Right lung (tissue), 5 donors: Measurements from ENCODE around the gene PNPLA2. TPM values are rescaled to one million over a fixed set of nuclear protein-coding genes. Genes with fewer than 3 reads are reported as not detected.
A peak's percentile ranks its signal among the peaks of the same experiment; 100 is the strongest.

Experiments used
- DNase-seq, 2 donors: peaks; one replicate each; pipeline ENCODE4 v3.0.0-alpha.2; 2013
- polyA plus RNA-seq, 5 donors: library from polyadenylated mRNA; unstranded; fragments of 120-200 nt; gene quantifications; one replicate each; pipeline versions ENCODE4 v1.2.1 to v1.2.3, GENCODE V29; 2013; ENCODE audit warnings: inconsistent platforms in 1 of 5, low replicate concordance in 1 of 5; ENCODE audit not compliant: insufficient read length in 5 of 5, insufficient read depth in 1 of 5

PNPLA2 gene
- polyA plus RNA-seq, 5 donors: 23.4 to 54.7 (median 38.0) TPM

DNA sequence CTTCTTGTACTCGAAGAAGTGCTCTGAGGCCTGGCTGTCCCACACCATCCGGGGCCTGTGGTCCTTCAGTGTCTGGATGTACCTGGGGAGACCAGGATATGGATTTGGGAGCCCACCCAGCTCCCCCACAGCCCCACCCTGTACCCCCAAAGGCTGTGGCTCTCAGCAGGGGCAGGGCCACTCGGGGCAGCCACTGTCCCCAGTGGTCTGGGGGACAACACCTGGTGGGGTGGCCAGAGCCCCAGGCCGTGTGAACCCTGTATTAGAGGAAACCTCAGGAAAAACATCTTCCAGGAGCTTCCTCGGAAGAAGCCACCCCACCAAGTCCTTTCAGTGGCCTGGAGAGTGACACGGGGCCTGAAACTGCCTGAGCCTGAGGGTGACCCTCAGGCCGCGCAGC lies 51.7 kb downstream of the PNPLA2 start:
- no peak for DNase-seq

DNA sequence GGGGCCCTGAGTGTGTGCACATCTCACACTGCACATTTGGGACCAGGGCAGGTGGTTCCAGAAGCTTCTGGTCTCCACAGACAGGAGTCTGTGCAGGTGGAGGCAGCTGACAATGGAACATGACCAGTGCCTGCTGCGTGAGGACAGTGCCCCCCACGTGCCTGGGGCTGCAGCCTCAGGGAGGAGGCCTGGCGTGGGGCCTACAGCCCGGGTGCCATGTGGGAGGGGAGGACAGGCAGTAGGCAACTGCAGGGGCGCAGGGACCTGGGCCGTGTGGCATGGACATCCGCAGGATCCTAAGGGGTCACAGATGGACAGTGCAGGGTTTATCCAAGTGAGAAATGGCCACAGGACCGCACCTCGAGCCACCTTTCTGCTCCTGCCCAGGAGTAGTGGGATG lies 52.8 kb downstream of the PNPLA2 start:
- no peak for DNase-seq

DNA sequence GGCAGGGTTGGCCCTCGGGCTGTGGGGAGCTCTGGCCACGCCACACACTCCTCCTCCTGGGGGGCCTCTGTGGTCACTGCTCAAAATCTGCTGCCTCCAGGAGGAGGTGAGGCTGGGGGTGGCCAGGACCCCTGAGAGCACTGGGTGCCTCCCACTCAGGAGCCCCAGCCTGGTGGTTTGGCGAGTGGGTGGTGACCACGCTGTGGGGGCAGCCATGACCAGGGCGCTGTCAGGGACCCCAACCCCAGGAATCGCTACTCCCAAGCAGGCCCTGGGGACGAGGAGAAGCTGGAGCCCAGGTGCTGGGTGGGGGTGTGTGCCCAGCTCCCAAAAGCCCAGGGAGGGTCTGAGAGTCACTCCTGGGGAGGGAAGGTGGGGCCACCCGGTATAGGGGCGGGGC lies 54.1 kb downstream of the PNPLA2 start:
- no peak for DNase-seq

DNA sequence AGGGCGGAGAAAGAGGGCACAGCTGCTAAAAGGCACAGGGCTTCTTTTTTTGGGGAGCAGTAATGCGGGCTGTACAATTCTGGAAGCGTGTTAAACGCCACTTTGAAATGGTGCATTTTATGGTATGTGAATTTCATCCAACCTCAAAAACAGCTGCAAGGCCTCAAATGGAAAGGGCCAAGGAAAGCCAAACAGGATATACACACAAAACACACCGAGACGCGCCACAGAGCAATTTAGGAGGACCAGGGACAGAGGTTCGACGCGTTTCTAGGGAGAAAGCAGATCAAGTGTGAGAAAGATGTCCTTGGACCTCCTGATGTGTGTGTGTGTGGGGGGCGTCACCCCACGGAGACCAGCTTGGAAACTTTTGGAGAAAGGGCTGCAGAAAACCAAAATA lies 55.0 kb downstream of the PNPLA2 start:
- DNase-seq: peak in 1 of 2 donors; percentile 38

Other genes with a start within 250 kb of the PNPLA2 start
- 10 to 100 TPM; 16.0 to 28.3 (median 20.4) TPM for gene PHRF1, start 242.4 kb upstream of the PNPLA2 start, polyA plus RNA-seq
- 10 to 100 TPM in 3 of 5 donors, 1 to 10 TPM in 2; 6.9 to 19.1 (median 11.5) TPM for gene IRF7, start 203.0 kb upstream of the PNPLA2 start, polyA plus RNA-seq
- under 1 TPM; 0.20 to 0.86 (median 0.58) TPM for gene CDHR5, start 194.0 kb upstream of the PNPLA2 start, polyA plus RNA-seq
- 10 to 100 TPM in 1 of 5 donors, 1 to 10 TPM in 4; 1.2 to 14.9 (median 1.7) TPM for gene SCT, start 191.7 kb upstream of the PNPLA2 start, polyA plus RNA-seq
- gene DRD4, start 181.6 kb upstream of the PNPLA2 start, polyA plus RNA-seq: 1 to 10 TPM in 2 of 5 donors, under 1 TPM in 3; 0.21 to 1.5 (median 0.74) TPM
- 10 to 100 TPM; 32.7 to 49.5 (median 37.7) TPM for gene DEAF1, start 123.7 kb upstream of the PNPLA2 start, polyA plus RNA-seq
- gene TMEM80, start 123.1 kb upstream of the PNPLA2 start, polyA plus RNA-seq: 10 to 100 TPM; 23.2 to 35.8 (median 29.9) TPM
- gene EPS8L2, start 112.7 kb upstream of the PNPLA2 start, polyA plus RNA-seq: 10 to 100 TPM; 41.3 to 88.7 (median 81.2) TPM
- 100 to 1,000 TPM; 100 to 129 (median 107) TPM for gene TALDO1, start 71.5 kb upstream of the PNPLA2 start, polyA plus RNA-seq
- gene GATD1, start 41.4 kb upstream of the PNPLA2 start, polyA plus RNA-seq: 10 to 100 TPM; 41.4 to 80.2 (median 61.8) TPM
- gene CEND1, start 28.8 kb upstream of the PNPLA2 start, polyA plus RNA-seq: under 1 TPM in 3 of 5 donors, not detected in 2; 0.18 to 0.24 (median 0.22) TPM
- 10 to 100 TPM in 4 of 5 donors, 1 to 10 TPM in 1; 9.4 to 25.4 (median 15.7) TPM for gene SLC25A22, start 20.6 kb upstream of the PNPLA2 start, polyA plus RNA-seq
- 10 to 100 TPM in 4 of 5 donors, 1 to 10 TPM in 1; 9.0 to 16.6 (median 11.6) TPM for gene PIDD1, start 13.7 kb upstream of the PNPLA2 start, polyA plus RNA-seq
- gene RPLP2, start 8.9 kb upstream of the PNPLA2 start, polyA plus RNA-seq: 1,000 to 10,000 TPM; 1,010 to 1,715 (median 1,239) TPM
- 10 to 100 TPM; 13.6 to 31.6 (median 21.5) TPM for gene CRACR2B, start 9.0 kb downstream of the PNPLA2 start, polyA plus RNA-seq
- 100 to 1,000 TPM; 124 to 208 (median 165) TPM for gene CD151, start 14.0 kb downstream of the PNPLA2 start, polyA plus RNA-seq
- 100 to 1,000 TPM in 2 of 5 donors, 10 to 100 TPM in 3; 67.8 to 164 (median 85.4) TPM for gene POLR2L, start 23.6 kb downstream of the PNPLA2 start, polyA plus RNA-seq
- 10 to 100 TPM; 42.4 to 94.6 (median 63.9) TPM for gene TSPAN4, start 23.9 kb downstream of the PNPLA2 start, polyA plus RNA-seq
- 100 to 1,000 TPM in 1 of 5 donors, 10 to 100 TPM in 4; 77.0 to 101 (median 86.2) TPM for gene CHID1, start 91.9 kb downstream of the PNPLA2 start, polyA plus RNA-seq
- gene AP2A2, start 107.0 kb downstream of the PNPLA2 start, polyA plus RNA-seq: 10 to 100 TPM; 74.4 to 84.3 (median 79.2) TPM
- gene MUC6, start 217.8 kb downstream of the PNPLA2 start, polyA plus RNA-seq: under 1 TPM; 0.24 to 0.57 (median 0.54) TPM